SU-DHL-6 (cell line): ENCODE data around the gene GUCA2B.

Source experiments
- CTCF ChIP-seq: fragments of 200-600 bp; sonication (generic); IDR thresholded peaks from one replicate; pipeline ENCODE4 v1.5.1; 2017; ENCODE audit warnings: antibody characterized with exemption, mild to moderate bottlenecking, low read length, moderate library complexity; ENCODE audit not compliant: insufficient read depth, poor library complexity, severe bottlenecking
- EZH2phosphoT487 ChIP-seq: fragments of 200-600 bp; sonication (generic), shearing (Covaris generic); conservative IDR thresholded peaks from 2 replicates; pipeline ENCODE4 v1.6.1; 2018; ENCODE audit warnings: mild to moderate bottlenecking, antibody characterized with exemption, low read length, moderate library complexity, mixed read lengths

DNA sequence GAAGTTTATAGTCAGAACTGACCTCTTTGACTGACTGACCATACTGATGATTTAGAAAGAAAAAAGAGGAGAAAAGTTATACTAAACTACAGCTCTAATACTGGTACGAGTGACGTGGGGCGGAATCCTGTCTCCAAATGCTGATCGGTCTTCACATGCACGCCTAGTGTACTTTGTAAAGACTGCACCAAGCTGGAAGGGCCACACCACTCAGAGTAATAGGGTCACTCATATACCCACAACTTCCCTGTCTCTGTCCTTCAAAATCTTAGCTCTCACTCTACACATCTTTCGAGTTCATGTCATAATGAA lies 30.7 kb downstream of the GUCA2B start:
- no peak for TF ChIP-seq CTCF
- TF ChIP-seq EZH2phosphoT487, result no peak
